Neural progenitor cell (in vitro differentiated cells): ENCODE data around the gene ZNF469.

Source experiments
- CTCF ChIP-seq: fragments of 200-600 bp; sonication (generic); IDR thresholded peaks from 2 replicates; pipeline ENCODE4 v1.5.1; 2017; ENCODE audit warnings: antibody characterized with exemption, mild to moderate bottlenecking
- EZH2 ChIP-seq: fragments of 200-600 bp; sonication (generic); IDR thresholded peaks from 2 replicates; pipeline ENCODE4 v1.6.1; 2017; ENCODE audit warnings: antibody characterized with exemption, mild to moderate bottlenecking, moderate library complexity

GRCh38 chr16:88337538-88337937 lies 45.2 kb upstream of the ZNF469 start:
- TF ChIP-seq CTCF (no peak), EZH2 (no peak)
